OCI-LY7 (cell line): ENCODE measurements around the gene PLXNA4.

Source experiments
- CTCF ChIP-seq: fragments of 200-600 bp; sonication (generic); conservative IDR thresholded peaks from 2 replicates; pipeline ENCODE4 v1.5.1; 2014; ENCODE audit warnings: mild to moderate bottlenecking, antibody characterized with exemption, low read length, moderate library complexity, mixed read lengths
- EZH2phosphoT487 ChIP-seq: fragments of 200-600 bp; sonication (generic); IDR thresholded peaks from 2 replicates; pipeline ENCODE4 v1.6.1; 2018; ENCODE audit warnings: low read depth, borderline replicate concordance, mild to moderate bottlenecking, mixed run types, antibody characterized with exemption, low read length, moderate library complexity, mixed read lengths

GRCh38 chr7:132240262-132240661, 336.0 kb downstream of the PLXNA4 start:
- TF ChIP-seq CTCF (no peak), EZH2phosphoT487 (no peak)
